ENCODE data around the gene LYRM2. TPM values are rescaled to one million over a fixed set of nuclear protein-coding genes. Genes with fewer than 3 reads are reported as not detected.

Gene LYRM2
- total RNA-seq, 1 donor: 24.2 TPM

DNA sequence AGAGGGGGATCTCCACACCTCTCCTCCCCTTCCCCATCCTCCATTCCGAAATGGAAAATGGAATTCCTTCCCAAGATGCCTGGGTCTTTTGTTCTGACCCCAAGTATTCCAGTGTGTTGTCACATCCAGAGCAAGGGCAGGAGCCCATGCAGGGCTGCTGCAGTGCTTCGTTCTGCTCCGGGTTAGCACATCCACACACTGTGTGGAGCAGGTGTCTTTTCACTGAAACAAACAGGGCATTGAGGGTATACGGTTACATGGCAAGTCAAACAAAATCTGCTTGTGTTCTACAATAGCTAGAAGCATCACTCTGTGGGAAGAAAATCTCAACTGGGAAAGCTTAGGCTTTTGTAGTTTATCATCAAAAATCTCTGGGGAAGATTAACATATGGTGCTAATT lies 56.9 kb downstream of the LYRM2 start:
- H3K4me3 ChIP-seq (ENCODE audit: low read depth, low read length): no peak overlapping the region
- DNase-seq (ENCODE audit: low read depth): no peak
- TF ChIP-seq, protein P1, sequence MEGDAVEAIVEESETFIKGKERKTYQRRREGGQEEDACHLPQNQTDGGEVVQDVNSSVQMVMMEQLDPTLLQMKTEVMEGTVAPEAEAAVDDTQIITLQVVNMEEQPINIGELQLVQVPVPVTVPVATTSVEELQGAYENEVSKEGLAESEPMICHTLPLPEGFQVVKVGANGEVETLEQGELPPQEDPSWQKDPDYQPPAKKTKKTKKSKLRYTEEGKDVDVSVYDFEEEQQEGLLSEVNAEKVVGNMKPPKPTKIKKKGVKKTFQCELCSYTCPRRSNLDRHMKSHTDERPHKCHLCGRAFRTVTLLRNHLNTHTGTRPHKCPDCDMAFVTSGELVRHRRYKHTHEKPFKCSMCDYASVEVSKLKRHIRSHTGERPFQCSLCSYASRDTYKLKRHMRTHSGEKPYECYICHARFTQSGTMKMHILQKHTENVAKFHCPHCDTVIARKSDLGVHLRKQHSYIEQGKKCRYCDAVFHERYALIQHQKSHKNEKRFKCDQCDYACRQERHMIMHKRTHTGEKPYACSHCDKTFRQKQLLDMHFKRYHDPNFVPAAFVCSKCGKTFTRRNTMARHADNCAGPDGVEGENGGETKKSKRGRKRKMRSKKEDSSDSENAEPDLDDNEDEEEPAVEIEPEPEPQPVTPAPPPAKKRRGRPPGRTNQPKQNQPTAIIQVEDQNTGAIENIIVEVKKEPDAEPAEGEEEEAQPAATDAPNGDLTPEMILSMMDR (IDR thresholded peaks at IDR 0.05; ENCODE audit: insufficient read depth, low read depth, low read length): no peak

DNA sequence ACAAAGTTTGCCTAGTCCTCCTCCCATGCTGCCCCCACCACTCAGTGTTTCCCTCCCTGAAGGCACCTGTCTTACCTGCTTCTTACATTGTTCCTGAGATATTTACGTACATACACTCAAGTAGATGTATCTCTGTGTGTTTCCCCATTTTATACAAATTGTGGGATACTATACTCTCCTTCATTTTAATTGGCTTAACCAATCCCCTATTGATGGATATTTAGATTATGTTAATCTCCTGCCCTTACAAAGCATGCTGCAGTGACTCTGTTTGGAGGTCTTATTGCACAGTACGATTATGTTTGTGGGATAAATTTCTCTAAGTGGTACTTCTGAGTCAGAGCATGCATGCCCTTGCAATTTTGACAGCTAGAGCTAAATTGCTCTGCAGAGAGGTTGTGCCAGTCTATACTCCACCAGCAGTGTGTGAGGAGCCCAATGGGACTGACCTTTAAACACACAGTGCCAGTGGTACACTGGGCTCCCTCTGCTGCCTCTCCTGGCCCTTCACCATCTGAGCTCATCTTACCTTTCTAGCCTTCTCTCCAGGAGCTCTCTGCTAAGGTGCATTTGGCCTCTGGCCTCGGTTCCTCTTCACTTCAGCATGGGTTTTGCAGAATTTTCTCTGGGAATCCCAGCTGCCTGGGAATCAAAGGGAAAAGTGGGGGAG lies 57.4 kb downstream of the LYRM2 start:
- TF ChIP-seq, protein P1 (IDR thresholded peaks at IDR 0.05; ENCODE audit: insufficient read depth, low read depth, low read length): no peak
- no peak for DNase-seq (ENCODE audit: low read depth)
- no peak overlapping the region for H3K4me3 ChIP-seq (ENCODE audit: low read depth, low read length)

- no peak overlapping the region for H3K4me3 ChIP-seq (ENCODE audit: low read depth, low read length)
- no peak for DNase-seq (ENCODE audit: low read depth)
- TF ChIP-seq, protein P1 (IDR thresholded peaks at IDR 0.05; ENCODE audit: insufficient read depth, low read depth, low read length): no peak
Measured at GRCh38 chr6:89575562-89575960, 63.0 kb downstream of the LYRM2 start.

DNA sequence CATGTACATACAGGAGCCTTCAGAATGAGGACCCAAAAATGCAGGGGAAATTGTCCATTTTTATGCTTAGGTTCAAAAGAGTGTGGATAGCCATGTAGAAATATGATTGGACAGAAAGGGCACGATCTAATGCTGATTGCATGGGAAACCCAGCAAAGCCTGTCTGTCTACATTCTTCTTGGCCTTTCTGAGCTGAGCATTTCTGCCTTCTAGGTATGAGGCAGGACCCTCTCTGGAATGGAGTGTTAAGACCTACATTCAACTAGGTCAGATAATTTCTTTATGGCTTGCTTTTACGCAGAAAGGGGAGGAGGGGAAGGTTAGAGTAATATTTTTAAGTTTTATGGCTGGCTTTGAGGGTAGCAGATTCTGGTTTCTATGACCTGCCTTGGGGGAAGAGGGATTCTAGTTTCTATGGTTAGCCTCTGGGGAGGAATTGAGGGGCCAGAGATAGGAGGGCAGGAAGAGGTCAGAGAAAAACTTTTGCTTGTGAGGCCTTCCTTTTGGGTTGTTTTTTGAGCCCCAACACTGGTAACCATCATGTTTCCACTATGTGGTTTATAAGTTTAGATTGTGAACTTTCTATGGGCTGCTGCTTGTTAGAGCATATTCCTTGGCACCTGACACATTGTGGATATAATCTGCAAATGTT lies 63.5 kb downstream of the LYRM2 start:
- no peak overlapping the region for H3K4me3 ChIP-seq (ENCODE audit: low read depth, low read length)
- no peak for DNase-seq (ENCODE audit: low read depth)
- TF ChIP-seq, protein P1 (IDR thresholded peaks at IDR 0.05; ENCODE audit: insufficient read depth, low read depth, low read length): no peak

- TF ChIP-seq, protein P1 (IDR thresholded peaks at IDR 0.05; ENCODE audit: insufficient read depth, low read depth, low read length): no peak
- no peak for DNase-seq (ENCODE audit: low read depth)
- no peak overlapping the region for H3K4me3 ChIP-seq (ENCODE audit: low read depth, low read length)
Measured at GRCh38 chr6:89567630-89568390, 70.7 kb downstream of the LYRM2 start.

DNA sequence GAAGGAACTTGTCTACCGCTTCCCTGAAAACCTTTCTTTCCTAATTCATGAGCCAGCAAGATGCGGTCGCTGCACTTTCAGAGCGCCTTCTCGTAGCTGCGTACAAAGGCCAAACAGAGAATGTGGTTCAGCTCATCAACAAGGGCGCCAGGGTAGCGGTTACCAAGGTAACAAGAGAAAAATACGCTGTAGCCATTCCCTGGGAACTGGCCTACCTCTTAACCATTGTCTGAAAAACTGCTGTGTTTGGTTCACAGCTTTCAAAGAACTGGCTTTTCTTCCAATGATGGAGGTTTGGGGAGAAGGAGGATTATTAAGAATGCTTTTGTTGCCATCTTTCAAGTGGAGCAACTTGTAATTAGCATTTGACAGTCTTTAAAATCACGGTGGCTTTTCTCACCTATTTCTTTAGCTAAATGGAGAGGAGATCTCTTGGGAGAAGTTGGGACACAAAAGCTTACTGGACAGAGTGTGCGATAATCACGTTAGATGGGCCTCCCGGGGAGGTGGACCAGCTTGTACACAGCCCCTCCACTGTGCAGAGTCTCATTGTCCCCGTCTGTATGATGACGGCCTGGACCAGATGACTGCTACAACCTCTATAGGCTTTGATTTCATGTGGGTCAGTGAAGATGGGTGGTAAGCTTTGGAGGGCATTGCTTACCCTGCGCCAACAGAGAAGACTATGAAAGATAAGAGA lies 71.5 kb downstream of the LYRM2 start:
- no peak overlapping the region for H3K4me3 ChIP-seq (ENCODE audit: low read depth, low read length)
- DNase-seq (ENCODE audit: low read depth): no peak
- TF ChIP-seq, protein P1 (IDR thresholded peaks at IDR 0.05; ENCODE audit: insufficient read depth, low read depth, low read length): no peak
